ENCODE measurements around the gene ZFAND2A.

- TF ChIP-seq POLR2A (IDR thresholded peaks at IDR 0.05) (peak; percentile 24), CTCF (IDR thresholded peaks at IDR 0.05) (peak; percentile 59 to 71 (median 66))
Measured at GRCh38 chr7:1169409-1170368, 9.7 kb upstream of the ZFAND2A start.

Data from right lobe of liver (tissue), 4 donors.